Uterus (tissue), 4 donors: ENCODE data around the gene NCAM1. TPM values are rescaled to one million over a fixed set of nuclear protein-coding genes. Genes with fewer than 3 reads are reported as not detected.

Experiments used
- DNase-seq, 2 donors: peaks; one replicate each; pipeline ENCODE4 v3.0.0-alpha.2; 2019 to 2020
- H3K27ac ChIP-seq, 2 donors: fragments of 200-600 bp; sonication (generic); 1 replicate in 1 of 2; 2 replicates in 1 of 2; pipeline ENCODE4 v1.5.1; 2016 to 2018
- H3K27me3 ChIP-seq, 2 donors: fragments of 200-600 bp; sonication (generic); one replicate each; pipeline ENCODE4 v1.5.1; 2018 to 2019; ENCODE audit warnings: control low read depth in 1 of 2
- H3K36me3 ChIP-seq, 2 donors: fragments of 200-600 bp; sonication (generic); one replicate each; pipeline ENCODE4 v1.5.1; 2019; ENCODE audit warnings: control low read depth in 1 of 2
- H3K4me1 ChIP-seq, 2 donors: fragments of 200-600 bp; sonication (generic); one replicate each; pipeline ENCODE4 v1.5.1; 2018 to 2019; ENCODE audit warnings: control low read depth in 1 of 2
- H3K4me3 ChIP-seq, 2 donors: fragments of 200-600 bp; sonication (generic); 1 replicate in 1 of 2; 2 replicates in 1 of 2; pipeline ENCODE4 v1.5.1; 2018 to 2019; ENCODE audit warnings: mild to moderate bottlenecking in 1 of 2
- H3K9me3 ChIP-seq, 2 donors: fragments of 200-600 bp; sonication (generic); one replicate each; pipeline ENCODE4 v1.5.1; 2019; ENCODE audit warnings: control low read depth in 1 of 2
- CTCF ChIP-seq, 4 experiments: fragments of 200-600 bp in 2 of 4; fragments of 450-650 bp in 2 of 4; sonication (generic) in 2 of 4; IDR thresholded peaks; one replicate each; pipeline ENCODE4 v1.5.1; 2016 to 2019; ENCODE audit warnings: antibody characterized with exemption in 4 of 4, mild to moderate bottlenecking in 2 of 4, moderate library complexity in 1 of 4
- POLR2A ChIP-seq, 2 donors: fragments of 450-650 bp; IDR thresholded peaks; one replicate each; pipeline ENCODE4 v1.6.1; 2016; ENCODE audit warnings: antibody characterized with exemption in 2 of 2, mild to moderate bottlenecking in 1 of 2, moderate library complexity in 1 of 2
- intact Hi-C: fragments of 100-400 bp; cut with DNase I; formaldehyde crosslinking; loops from one replicate; pipeline ENCODE4 v1.15.1; 2023; ENCODE audit warnings: low total_unique reads
- total RNA-seq, 4 donors: library from RNA; depleted of rRNA in 3 of 4; stranded (reverse); fragments of >200 nt in 3 of 4; gene quantifications; one replicate each; pipeline versions ENCODE4 v1.1.0 to v1.2.4, GENCODE V29; 2014 to 2023
- donor health status: DM: yes; HTN: yes; CAD: no.

The NCAM1 gene
- total RNA-seq, 4 donors from 2014 or later: 54.4 to 210 (median 171) TPM

- no peak overlapping the region for H3K4me3 ChIP-seq
- no peak overlapping the region for H3K27ac ChIP-seq
- TF ChIP-seq POLR2A (IDR thresholded peaks at IDR 0.05) (no peak), CTCF (IDR thresholded peaks at IDR 0.05) (peak in 3 of 4 experiments; percentile 35 to 42 (median 39))
- no peaks in the 10 kb centered on the region for H3K9me3 ChIP-seq
- no peaks in the 10 kb centered on the region for H3K4me1 ChIP-seq
- H3K36me3 ChIP-seq: no peaks in the 10 kb centered on the region
- no peak for DNase-seq
- intact Hi-C loops: no loop called here
- no peaks in the 10 kb centered on the region for H3K27me3 ChIP-seq
These were observed 317.7 kb downstream of the NCAM1 start for GRCh38 chr11:113278925-113279324.

GRCh38 chr11:113279591-113279990 lies 318.4 kb downstream of the NCAM1 start:
- Histone ChIP-seq H3K27me3 (no peaks in the 10 kb centered on the region), H3K9me3 (no peaks in the 10 kb centered on the region), H3K27ac (no peak overlapping the region), H3K36me3 (no peaks in the 10 kb centered on the region), H3K4me1 (no peaks in the 10 kb centered on the region), H3K4me3 (no peak overlapping the region)
- DNase-seq: no peak
- TF ChIP-seq POLR2A (IDR thresholded peaks at IDR 0.05) (no peak), CTCF (IDR thresholded peaks at IDR 0.05) (no peak)
- intact Hi-C loops: no loop called here

GRCh38 chr11:113281052-113281725 lies 320.0 kb downstream of the NCAM1 start:
- H3K27ac ChIP-seq: no peak overlapping the region
- no peaks in the 10 kb centered on the region for H3K36me3 ChIP-seq
- intact Hi-C loops: loop anchor here (10.0 kb wide), 1 partner anchor 696 kb away; no protein-coding TSS in a partner anchor
- TF ChIP-seq POLR2A (IDR thresholded peaks at IDR 0.05): no peak
- TF ChIP-seq CTCF (IDR thresholded peaks at IDR 0.05): no peak
- no peak overlapping the region for H3K4me3 ChIP-seq
- no peaks in the 10 kb centered on the region for H3K9me3 ChIP-seq
- no peaks in the 10 kb centered on the region for H3K27me3 ChIP-seq
- no peak for DNase-seq
- no peaks in the 10 kb centered on the region for H3K4me1 ChIP-seq

GRCh38 chr11:113282898-113283437 lies 321.7 kb downstream of the NCAM1 start:
- no peak for TF ChIP-seq POLR2A (IDR thresholded peaks at IDR 0.05)
- no peak for TF ChIP-seq CTCF (IDR thresholded peaks at IDR 0.05)
- intact Hi-C loops: loop anchor here (10.0 kb wide), 1 partner anchor 698 kb away; no protein-coding TSS in a partner anchor
- no peak for DNase-seq

GRCh38 chr11:113283881-113284280 lies 322.7 kb downstream of the NCAM1 start:
- TF ChIP-seq POLR2A (IDR thresholded peaks at IDR 0.05): no peak
- TF ChIP-seq CTCF (IDR thresholded peaks at IDR 0.05): no peak
- Histone ChIP-seq H3K27me3 (no peaks in the 10 kb centered on the region), H3K36me3 (no peaks in the 10 kb centered on the region), H3K9me3 (no peaks in the 10 kb centered on the region), H3K4me1 (no peaks in the 10 kb centered on the region), H3K4me3 (no peak overlapping the region), H3K27ac (no peak overlapping the region)
- DNase-seq: no peak
- intact Hi-C loops: loop anchor here (10.0 kb wide), 1 partner anchor 699 kb away; no protein-coding TSS in a partner anchor

More at GRCh38 chr11:113282898-113283437, 321.7 kb downstream of the NCAM1 start:
- no peaks in the 10 kb centered on the region for H3K27me3 ChIP-seq
- H3K4me1 ChIP-seq: no peaks in the 10 kb centered on the region
- H3K4me3 ChIP-seq: no peak overlapping the region
- H3K9me3 ChIP-seq: no peaks in the 10 kb centered on the region
- no peaks in the 10 kb centered on the region for H3K36me3 ChIP-seq
- no peak overlapping the region for H3K27ac ChIP-seq
